GM12878 (cell line): Measurements from ENCODE around the gene LEMD3. TPM values are rescaled to one million over a fixed set of nuclear protein-coding genes. Genes with fewer than 3 reads are reported as not detected.

Source experiments
- ATAC-seq: fragments of 200-7000 bp; cut with Tn5 transposase; 3 replicates; pipeline ENCODE4 v1.9.1; 2020; ENCODE audit warnings: mild to moderate bottlenecking, moderate library complexity
- BruUV-seq: library from RNA; stranded (reverse); fragments of 400-500 nt; replicated peaks from 2 replicates; lab custom pipeline; 2021; lab: Mats Ljungman, UMichigan
- CTCF ChIA-PET: fragments of 300-600 bp; sonication (Branson Sonifier 250); formaldehyde crosslinking; extraction: SDS; loops from one replicate; lab custom pipeline; 2021; ENCODE audit warnings: inconsistent platforms; lab: Yijun Ruan, JAX
- POLR2A ChIA-PET: fragments of 350-600 bp; formaldehyde crosslinking; extraction: SDS; loops from one replicate; lab custom pipeline; 2021; ENCODE audit warnings: inconsistent platforms; lab: Charles Lee
- RAD21 ChIA-PET: fragments of 300-600 bp; sonication (Branson Sonifier 250); formaldehyde crosslinking; loops from one replicate; lab custom pipeline; 2023; ENCODE audit warnings: antibody characterized with exemption; ENCODE audit not compliant: unreplicated experiment; lab: Charles Lee
- SMC1A ChIA-PET: fragments of 300-600 bp; sonication (Branson Sonifier 250); formaldehyde crosslinking; loops from one replicate; lab custom pipeline; 2023; ENCODE audit not compliant: unreplicated experiment, uncharacterized antibody; lab: Charles Lee
- DNase-seq: peaks from one replicate; pipeline ENCODE4 v3.0.0-alpha.2; 2011; ENCODE audit warnings: low read depth, low spot score
- FAIRE-seq: peaks from 3 replicates; lab custom pipeline; 2011; peaks lifted over from hg19 to GRCh38; lab: Jason Lieb, UNC
- H2AFZ ChIP-seq: 2 replicates; pipeline ENCODE4 v1.6.0; 2011; ENCODE audit warnings: low read depth, low read length, control low read depth; ENCODE audit not compliant: control insufficient read depth
- H3K27ac ChIP-seq: 2 replicates; pipeline ENCODE4 v1.5.1; 2011; ENCODE audit warnings: control low read depth; ENCODE audit not compliant: control insufficient read depth, insufficient read depth
- H3K27me3 ChIP-seq, 2 experiments: replicated peaks in 1 of 2; 2 replicates each; pipeline versions ENCODE4 v1.6.0 to v1.6.1; 2011; ENCODE audit warnings: low read length in 1 of 2; ENCODE audit not compliant: control insufficient read depth in 2 of 2, insufficient read depth in 2 of 2
- H3K36me3 ChIP-seq, 2 experiments: 2 replicates each; pipeline ENCODE4 v1.5.1; 2011; ENCODE audit warnings: low read length in 1 of 2; ENCODE audit not compliant: control insufficient read depth in 2 of 2, insufficient read depth in 2 of 2
- H3K4me1 ChIP-seq: 2 replicates; pipeline ENCODE4 v1.6.1; 2011; ENCODE audit warnings: mild to moderate bottlenecking, low read length, moderate library complexity, mixed read lengths; ENCODE audit not compliant: control insufficient read depth, insufficient read depth
- H3K4me2 ChIP-seq: 2 replicates; pipeline ENCODE4 v1.6.0; 2011; ENCODE audit warnings: control low read depth; ENCODE audit not compliant: control insufficient read depth, insufficient read depth
- H3K4me3 ChIP-seq: fragments of 200-600 bp; sonication (generic); 2 replicates; pipeline ENCODE4 v1.5.1; 2016
- H3K79me2 ChIP-seq: 2 replicates; pipeline ENCODE4 v1.6.0; 2011; ENCODE audit warnings: low read length; ENCODE audit not compliant: control insufficient read depth, insufficient read depth
- H3K9ac ChIP-seq: 2 replicates; pipeline ENCODE4 v1.8.0; 2011; ENCODE audit warnings: low read length, control low read depth, mixed read lengths; ENCODE audit not compliant: control insufficient read depth, insufficient read depth
- H3K9me3 ChIP-seq: replicated peaks from 3 replicates; pipeline ENCODE4 v1.5.1; 2011; ENCODE audit warnings: mild to moderate bottlenecking, low read length; ENCODE audit not compliant: control insufficient read depth, insufficient read depth
- H4K20me1 ChIP-seq: 2 replicates; pipeline ENCODE4 v1.6.0; 2011; ENCODE audit not compliant: control insufficient read depth, insufficient read depth
- ATF2 ChIP-seq: IDR thresholded peaks from 2 replicates; pipeline ENCODE4 v1.6.1; 2012; ENCODE audit warnings: low read length, inconsistent platforms
- CHD4 ChIP-seq: fragments of 200-600 bp; sonication (generic); IDR thresholded peaks from 2 replicates; pipeline ENCODE4 v1.6.1; 2016; ENCODE audit warnings: mild to moderate bottlenecking
- EED ChIP-seq: sonication (generic); IDR thresholded peaks from 2 replicates; pipeline ENCODE4 v1.6.1; 2016; ENCODE audit warnings: antibody characterized with exemption, low read depth
- IKZF2 ChIP-seq, 2 experiments: fragments of 450-650 bp; IDR thresholded peaks; 2 replicates each; pipeline ENCODE4 v1.6.1; 2017; ENCODE audit warnings: mild to moderate bottlenecking in 2 of 2, moderate library complexity in 2 of 2
- MAX ChIP-seq: IDR thresholded peaks from 2 replicates; pipeline ENCODE4 v1.6.1; 2012; ENCODE audit warnings: low read depth, low read length, improper control_type of control experiment
- MEF2A ChIP-seq: IDR thresholded peaks from 2 replicates; pipeline ENCODE4 v1.6.1; 2011; ENCODE audit warnings: low read depth, mild to moderate bottlenecking, low read length, moderate library complexity; ENCODE audit not compliant: insufficient read depth
- MEF2B ChIP-seq: fragments of 450-650 bp; IDR thresholded peaks from 2 replicates; pipeline ENCODE4 v1.6.1; 2018; ENCODE audit warnings: mild to moderate bottlenecking, moderate library complexity; ENCODE audit not compliant: partially characterized antibody, poor library complexity, severe bottlenecking
- MYC ChIP-seq: IDR thresholded peaks from 2 replicates; pipeline ENCODE4 v1.6.1; 2011; ENCODE audit warnings: mild to moderate bottlenecking, low read length, moderate library complexity, inconsistent platforms; ENCODE audit not compliant: insufficient read depth, insufficient replicate concordance, insufficient read length, severe bottlenecking
- NFIC ChIP-seq: IDR thresholded peaks from 2 replicates; pipeline ENCODE4 v1.6.1; 2012; ENCODE audit warnings: low read depth, mild to moderate bottlenecking, inconsistent platforms, low read length, moderate library complexity
- RELB ChIP-seq: fragments of 450-650 bp; IDR thresholded peaks from 2 replicates; pipeline ENCODE4 v1.6.1; 2017; ENCODE audit warnings: low read depth, mild to moderate bottlenecking, moderate library complexity
- RUNX3 ChIP-seq: IDR thresholded peaks from 2 replicates; pipeline ENCODE4 v1.6.1; 2012; ENCODE audit warnings: low read length, inconsistent platforms
- SPI1 ChIP-seq: IDR thresholded peaks from 2 replicates; pipeline ENCODE4 v1.6.1; 2011; ENCODE audit warnings: low read depth, mild to moderate bottlenecking, low read length, moderate library complexity, borderline replicate concordance; ENCODE audit not compliant: insufficient read depth
- WGBS: methylation state at CpG from one replicate; pipeline ENCODE4 v1.1.6; 2016; ENCODE audit warnings: low lambda C conversion rate; ENCODE audit not compliant: insufficient replicate concordance, insufficient coverage; ENCODE audit errors: missing lambda C conversion rate; 5-methylcytosine and 5-hydroxymethylcytosine counted together
- in situ Hi-C: fragments of 300-500 bp; cut with MboI; formaldehyde crosslinking; loops from 9 replicates; pipeline ENCODE4 v1.14.3; 2018; ENCODE audit warnings: mixed read lengths
- intact Hi-C: fragments of 100-400 bp; cut with micrococcal nuclease; formaldehyde crosslinking; loops from one replicate; pipeline ENCODE4 v1.14.2; 2022; ENCODE audit not compliant: unreplicated experiment
- polyA plus RNA-seq, 11 experiments: library from polyadenylated mRNA; depleted of rRNA in 4 of 11; unstranded in 6 of 11; stranded (reverse) in 5 of 11; fragments of >200 nt; fragmentation: Nextera tagmentation in 4 of 11; fragmentation: Illumina TruSeq in 1 of 11; extraction: Ambion mirVana in 4 of 11; extraction: Trizol in 1 of 11; gene quantifications; 1 replicate in 1 of 11; 2 replicates in 10 of 11; pipeline versions ENCODE4 v1.2.1 to v1.2.3, GENCODE V29; 2011 to 2016; ENCODE audit warnings: inconsistent platforms in 2 of 11, missing spikeins in 2 of 11, low read depth in 1 of 11
- total RNA-seq, 4 experiments: library from RNA; depleted of rRNA in 3 of 4; stranded (reverse); fragments of >200 nt in 3 of 4; fragmentation: Illumina TruSeq in 1 of 4; extraction: Trizol in 1 of 4; gene quantifications; 2 replicates each; pipeline versions ENCODE4 v1.2.1 to v1.2.3, GENCODE V29; 2013 to 2021

The LEMD3 gene
- total and polyA plus RNA-seq, 10 of the 15 experiments (the other 5 are each of a cell fraction or from before 2014, with no cell fraction given): 7.5 to 26.0 (median 16.5) TPM

GRCh38 chr12:65209655-65210043, 40.3 kb downstream of the LEMD3 start:
- FAIRE-seq: no peak
- no peak overlapping the region for H3K4me3 ChIP-seq
- BruUV-seq: no TSS peak
- ATAC-seq: peak; percentile 86
- ChIA-PET SMC1A (interaction anchor here (0.6 to 4.9 kb wide), 22 partner anchors 8 to 473 kb away, joined by 3 to 38 read pairs (median 4); partner anchors contain the start of gene LEMD3), RAD21 (interaction anchor here (0.9 to 2.8 kb wide), 15 partner anchors 9 to 325 kb away, joined by 3 to 25 read pairs (median 5); partner anchors contain the start of gene LEMD3), POLR2A (interaction anchor here (1.2 to 4.4 kb wide), 5 partner anchors 16 to 45 kb away, joined by 3 to 21 read pairs (median 4); partner anchors contain the start of gene LEMD3), CTCF (interaction anchor here (0.7 to 2.8 kb wide), 12 partner anchors 15 to 416 kb away, joined by 3 to 12 read pairs (median 4); partner anchors contain the start of gene LEMD3)
- H3K27me3 ChIP-seq: no peaks in the 10 kb centered on the region
- peak overlapping the region; percentile 80 for H3K27ac ChIP-seq
- peaks cover 48% of the 10 kb centered on the region for H3K79me2 ChIP-seq
- TF ChIP-seq MEF2B (peak; percentile 23), MEF2A (peak; percentile 81; the same call in 1 of the 2 replicates), SPI1 (peak; percentile 85; the same call in 1 of the 2 replicates), ATF2 (0 out of 2 replicates have a peak, but pooled peaks have one; percentile 24), RUNX3 (0 out of 2 replicates have a peak, but pooled peaks have one; percentile 10), RELB (0 out of 2 replicates have a peak, but pooled peaks have one; percentile 22), EED (no peak), IKZF2 (IDR thresholded peaks at IDR 0.05) (peak in 1 of 2 experiments; percentile 36; a peak in 2 of 4 replicates), MAX (no peak), MYC (no peak), CHD4 (no peak), NFIC (0 out of 2 replicates have a peak, but pooled peaks have one; percentile 33)
- no peak for DNase-seq
- intact Hi-C loops (no loop called here), in situ Hi-C loops (no loop called here)
- no peaks in the 10 kb centered on the region for H4K20me1 ChIP-seq
- peaks cover 21% of the 10 kb centered on the region for H3K4me1 ChIP-seq
- peaks cover 0 to 8% of the 10 kb centered on the region in 2 experiments; a peak in 2 of 4 replicates for H3K36me3 ChIP-seq
- H3K4me2 ChIP-seq: peak overlapping the region; percentile 75
- no peaks in the 10 kb centered on the region; the same call in 1 of the 3 replicates for H3K9me3 ChIP-seq
- peak overlapping the region; percentile 38 for H3K9ac ChIP-seq
- peak overlapping the region; percentile 47 for H2AFZ ChIP-seq
- 0% methylated on average over 2 of the region's 2 CpGs for WGBS
